ENCODE measurements around the gene RIC3. TPM values are rescaled to one million over a fixed set of nuclear protein-coding genes. Genes with fewer than 3 reads are reported as not detected.

RIC3 gene
- total and polyA plus RNA-seq, 2 donors (not counting 1 experiment from before 2014, with no cell fraction given), result not detected

- Histone ChIP-seq H3K9me3 (ENCODE audit: control insufficient read depth, insufficient read depth, low read depth, low read length) (no peaks in the 10 kb centered on the region), H3K4me3 (replicated peaks in 1 of 4; ENCODE audit: control extremely low read depth in 1 of 4, insufficient read depth in 1 of 4, low read depth in 3 of 4, low read length in 4 of 4) (no peak overlapping the region), H3K36me3 (ENCODE audit: control insufficient read depth, insufficient read depth, low read length) (peaks cover 2% of the 10 kb centered on the region), H3K27ac (ENCODE audit: insufficient read depth, low read length) (no peak overlapping the region), H4K20me1 (ENCODE audit: control insufficient read depth, extremely low read depth, insufficient read depth, low read length) (no peaks in the 10 kb centered on the region), H3K27me3 (ENCODE audit: control insufficient read depth, insufficient read depth, low read length) (no peaks in the 10 kb centered on the region), H2AFZ (ENCODE audit: low read length) (no peak overlapping the region), H3K4me1 (ENCODE audit: control insufficient read depth, extremely low read depth, insufficient read depth, low read length) (no peaks in the 10 kb centered on the region), H3K9ac (ENCODE audit: insufficient read depth, low read length) (no peak overlapping the region), H3K4me2 (ENCODE audit: extremely low read depth, insufficient read depth, low read length) (no peak overlapping the region), H3K79me2 (ENCODE audit: control insufficient read depth, insufficient read depth, low read length) (no peaks in the 10 kb centered on the region)
- TF ChIP-seq CTCF (conservative IDR thresholded peaks at IDR 0.05 in 1 of 2, IDR thresholded peaks at IDR 0.05 in 1 of 2; ENCODE audit: low read depth in 1 of 2, low read length in 2 of 2) (no peak), EZH2 (IDR thresholded peaks at IDR 0.05; ENCODE audit: low read length, missing control alignments) (no peak)
- no peak for DNase-seq (ENCODE audit: low read depth in 2 of 2)
Measured at GRCh38 chr11:8089791-8090510, 78.9 kb downstream of the RIC3 start.

- Histone ChIP-seq H3K4me1 (ENCODE audit: control insufficient read depth, extremely low read depth, insufficient read depth, low read length) (no peaks in the 10 kb centered on the region), H2AFZ (ENCODE audit: low read length) (no peak overlapping the region), H3K4me2 (ENCODE audit: extremely low read depth, insufficient read depth, low read length) (no peak overlapping the region), H3K36me3 (ENCODE audit: control insufficient read depth, insufficient read depth, low read length) (no peaks in the 10 kb centered on the region), H3K4me3 (replicated peaks in 1 of 4; ENCODE audit: control extremely low read depth in 1 of 4, insufficient read depth in 1 of 4, low read depth in 3 of 4, low read length in 4 of 4) (no peak overlapping the region), H3K9me3 (ENCODE audit: control insufficient read depth, insufficient read depth, low read depth, low read length) (no peaks in the 10 kb centered on the region), H3K79me2 (ENCODE audit: control insufficient read depth, insufficient read depth, low read length) (no peaks in the 10 kb centered on the region), H3K27me3 (ENCODE audit: control insufficient read depth, insufficient read depth, low read length) (no peaks in the 10 kb centered on the region), H3K27ac (ENCODE audit: insufficient read depth, low read length) (no peak overlapping the region), H3K9ac (ENCODE audit: insufficient read depth, low read length) (no peak overlapping the region), H4K20me1 (ENCODE audit: control insufficient read depth, extremely low read depth, insufficient read depth, low read length) (no peaks in the 10 kb centered on the region)
- TF ChIP-seq EZH2 (IDR thresholded peaks at IDR 0.05; ENCODE audit: low read length, missing control alignments) (no peak), CTCF (conservative IDR thresholded peaks at IDR 0.05 in 1 of 2, IDR thresholded peaks at IDR 0.05 in 1 of 2; ENCODE audit: low read depth in 1 of 2, low read length in 2 of 2) (no peak)
- DNase-seq (ENCODE audit: low read depth in 2 of 2), result no peak
Measured at GRCh38 chr11:8087756-8088155, 81.1 kb downstream of the RIC3 start.

GRCh38 chr11:8087185-8087584 lies 81.6 kb downstream of the RIC3 start:
- Histone ChIP-seq H3K4me2 (ENCODE audit: extremely low read depth, insufficient read depth, low read length) (no peak overlapping the region), H3K27me3 (ENCODE audit: control insufficient read depth, insufficient read depth, low read length) (no peaks in the 10 kb centered on the region), H3K9me3 (ENCODE audit: control insufficient read depth, insufficient read depth, low read depth, low read length) (no peaks in the 10 kb centered on the region), H3K9ac (ENCODE audit: insufficient read depth, low read length) (no peak overlapping the region), H3K4me3 (replicated peaks in 1 of 4; ENCODE audit: control extremely low read depth in 1 of 4, insufficient read depth in 1 of 4, low read depth in 3 of 4, low read length in 4 of 4) (no peak overlapping the region), H4K20me1 (ENCODE audit: control insufficient read depth, extremely low read depth, insufficient read depth, low read length) (no peaks in the 10 kb centered on the region), H3K36me3 (ENCODE audit: control insufficient read depth, insufficient read depth, low read length) (no peaks in the 10 kb centered on the region), H3K4me1 (ENCODE audit: control insufficient read depth, extremely low read depth, insufficient read depth, low read length) (no peaks in the 10 kb centered on the region), H3K27ac (ENCODE audit: insufficient read depth, low read length) (no peak overlapping the region), H3K79me2 (ENCODE audit: control insufficient read depth, insufficient read depth, low read length) (no peaks in the 10 kb centered on the region), H2AFZ (ENCODE audit: low read length) (no peak overlapping the region)
- TF ChIP-seq CTCF (conservative IDR thresholded peaks at IDR 0.05 in 1 of 2, IDR thresholded peaks at IDR 0.05 in 1 of 2; ENCODE audit: low read depth in 1 of 2, low read length in 2 of 2) (no peak), EZH2 (IDR thresholded peaks at IDR 0.05; ENCODE audit: low read length, missing control alignments) (no peak)
- DNase-seq (ENCODE audit: low read depth in 2 of 2), result no peak
